ENCODE results near the gene TOX4.
A peak's percentile ranks its signal among the peaks of the same experiment; 100 is the strongest.

The TOX4 gene

DNA sequence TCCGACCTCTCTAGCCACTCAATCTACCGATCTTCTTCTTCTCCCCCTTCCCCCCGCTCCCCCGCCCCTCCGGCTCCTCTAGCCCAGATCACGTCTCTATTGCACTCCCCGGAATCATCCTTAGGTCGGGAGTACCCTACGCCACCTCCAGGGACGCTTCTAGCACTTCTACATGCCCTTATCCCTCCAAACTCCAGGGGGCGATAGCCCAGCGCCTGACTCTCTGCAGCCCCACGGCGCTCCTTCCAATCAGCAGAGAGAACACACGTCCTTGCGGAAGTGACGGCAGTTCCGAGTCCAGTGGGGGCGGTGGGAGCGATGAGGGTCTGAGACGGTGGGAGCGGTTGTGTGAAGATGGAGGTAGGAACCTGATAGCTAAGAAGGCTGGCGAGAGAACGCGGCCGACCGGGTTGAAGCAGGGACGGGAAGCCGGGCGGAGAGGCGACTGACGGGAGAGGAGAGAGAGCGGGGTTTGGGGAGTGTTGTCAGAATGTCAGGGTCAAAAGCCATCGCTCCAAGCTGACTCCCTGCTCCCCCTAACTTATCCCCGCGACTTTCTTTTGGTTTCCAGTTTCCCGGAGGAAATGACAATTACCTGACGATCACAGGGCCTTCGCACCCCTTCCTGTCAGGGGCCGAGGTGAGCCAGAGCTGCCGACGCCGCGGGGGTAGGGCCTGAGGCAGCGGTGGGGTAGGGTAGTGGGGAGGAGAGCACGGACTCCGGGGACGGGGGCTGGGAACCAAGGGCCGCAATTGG is at the start of gene TOX4, which contains the start of gene RAB2B:
TSS of gene TOX4 (plus strand) at position 271 of the 757 bp plus-strand sequence. CDS start at position 355, 84 bp downstream.
TSS of gene RAB2B (minus strand) at position 35 of the 757 bp plus-strand sequence. CDS start 87 bp downstream, outside the sequence.
- ATAC-seq (ENCODE audit: low read depth) = peak; percentile 95
- peak; percentile 98 for DNase-seq (ENCODE audit: low spot score)
- Histone ChIP-seq H3K27ac (ENCODE audit: poor library complexity, severe bottlenecking) (peak within 1 kb of the TSS; percentile 60), H3K27me3 (ENCODE audit: insufficient read depth, poor library complexity, severe bottlenecking) (no peaks in the 10 kb centered on the region), H3K36me3 (ENCODE audit: low read depth) (peaks cover 63% of the 10 kb centered on the region), H3K4me3 (ENCODE audit: severe bottlenecking) (peak within 1 kb of the TSS; percentile 84), H3K4me1 (ENCODE audit: insufficient read depth, poor library complexity, severe bottlenecking) (peaks cover 5% of the 10 kb centered on the region), H3K9me3 (ENCODE audit: severe bottlenecking) (no peaks in the 10 kb centered on the region)
- TF ChIP-seq, protein P1, sequence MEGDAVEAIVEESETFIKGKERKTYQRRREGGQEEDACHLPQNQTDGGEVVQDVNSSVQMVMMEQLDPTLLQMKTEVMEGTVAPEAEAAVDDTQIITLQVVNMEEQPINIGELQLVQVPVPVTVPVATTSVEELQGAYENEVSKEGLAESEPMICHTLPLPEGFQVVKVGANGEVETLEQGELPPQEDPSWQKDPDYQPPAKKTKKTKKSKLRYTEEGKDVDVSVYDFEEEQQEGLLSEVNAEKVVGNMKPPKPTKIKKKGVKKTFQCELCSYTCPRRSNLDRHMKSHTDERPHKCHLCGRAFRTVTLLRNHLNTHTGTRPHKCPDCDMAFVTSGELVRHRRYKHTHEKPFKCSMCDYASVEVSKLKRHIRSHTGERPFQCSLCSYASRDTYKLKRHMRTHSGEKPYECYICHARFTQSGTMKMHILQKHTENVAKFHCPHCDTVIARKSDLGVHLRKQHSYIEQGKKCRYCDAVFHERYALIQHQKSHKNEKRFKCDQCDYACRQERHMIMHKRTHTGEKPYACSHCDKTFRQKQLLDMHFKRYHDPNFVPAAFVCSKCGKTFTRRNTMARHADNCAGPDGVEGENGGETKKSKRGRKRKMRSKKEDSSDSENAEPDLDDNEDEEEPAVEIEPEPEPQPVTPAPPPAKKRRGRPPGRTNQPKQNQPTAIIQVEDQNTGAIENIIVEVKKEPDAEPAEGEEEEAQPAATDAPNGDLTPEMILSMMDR (IDR thresholded peaks at IDR 0.05; ENCODE audit: poor library complexity, severe bottlenecking) = peak; percentile 99

DNA sequence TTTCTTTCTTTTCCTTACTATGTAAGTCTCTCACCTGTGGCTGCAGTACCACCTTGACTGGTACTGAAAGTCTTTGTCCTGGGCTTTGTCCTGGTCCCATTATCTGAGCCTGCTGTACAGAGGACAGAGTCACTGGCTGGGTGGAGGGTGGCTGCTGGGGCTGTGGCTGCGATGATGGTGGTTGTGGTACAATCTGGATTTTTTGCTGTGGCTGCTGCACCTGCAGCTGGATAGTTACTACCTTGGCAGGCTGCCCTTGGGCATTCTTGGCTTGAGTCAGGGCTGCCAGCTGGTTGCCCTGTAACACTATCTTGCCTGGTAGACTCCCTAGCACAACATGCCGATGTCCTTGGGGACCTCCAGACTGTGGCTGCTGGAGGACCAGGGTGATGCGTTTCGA is 48.1 kb upstream of the TOX4 start:
- ATAC-seq (ENCODE audit: low read depth) = no peak
- peaks cover 89% of the 10 kb centered on the region for H3K36me3 ChIP-seq (ENCODE audit: low read depth)
- H3K4me1 ChIP-seq (ENCODE audit: insufficient read depth, poor library complexity, severe bottlenecking) = no peaks in the 10 kb centered on the region
- H3K27ac ChIP-seq (ENCODE audit: poor library complexity, severe bottlenecking) = no peak overlapping the region
- DNase-seq (ENCODE audit: low spot score) = no peak
- no peak overlapping the region for H3K4me3 ChIP-seq (ENCODE audit: severe bottlenecking)
- H3K9me3 ChIP-seq (ENCODE audit: severe bottlenecking) = no peaks in the 10 kb centered on the region
- TF ChIP-seq, protein P1 (IDR thresholded peaks at IDR 0.05; ENCODE audit: poor library complexity, severe bottlenecking) = no peak
- no peaks in the 10 kb centered on the region for H3K27me3 ChIP-seq (ENCODE audit: insufficient read depth, poor library complexity, severe bottlenecking)

DNA sequence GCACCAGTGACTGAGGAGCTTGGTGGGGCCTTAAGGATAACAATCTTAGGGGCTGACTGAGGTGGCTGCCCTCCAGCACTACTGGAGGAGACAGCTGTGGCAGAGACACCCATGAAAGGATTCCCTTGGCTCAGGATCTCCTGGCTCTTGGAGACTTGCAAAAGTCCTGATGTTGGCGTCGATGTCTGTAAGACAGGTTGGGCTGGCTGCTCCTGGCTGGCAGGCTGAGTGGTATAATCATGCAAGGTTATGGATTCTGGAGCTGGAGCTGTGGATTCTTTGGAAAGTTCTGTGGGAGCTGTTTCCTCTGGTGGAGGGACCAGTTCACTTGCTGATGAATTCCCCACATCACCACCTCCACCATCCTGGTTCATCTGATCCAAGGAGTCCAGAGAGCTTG is 45.9 kb upstream of the TOX4 start:
- ATAC-seq (ENCODE audit: low read depth) (no peak), DNase-seq (ENCODE audit: low spot score) (no peak)
- Histone ChIP-seq H3K4me1 (ENCODE audit: insufficient read depth, poor library complexity, severe bottlenecking) (peaks cover 8% of the 10 kb centered on the region), H3K27me3 (ENCODE audit: insufficient read depth, poor library complexity, severe bottlenecking) (no peaks in the 10 kb centered on the region), H3K9me3 (ENCODE audit: severe bottlenecking) (no peaks in the 10 kb centered on the region), H3K36me3 (ENCODE audit: low read depth) (peaks cover 87% of the 10 kb centered on the region), H3K27ac (ENCODE audit: poor library complexity, severe bottlenecking) (no peak overlapping the region), H3K4me3 (ENCODE audit: severe bottlenecking) (no peak overlapping the region)
- TF ChIP-seq, protein P1 (IDR thresholded peaks at IDR 0.05; ENCODE audit: poor library complexity, severe bottlenecking) = no peak

DNA sequence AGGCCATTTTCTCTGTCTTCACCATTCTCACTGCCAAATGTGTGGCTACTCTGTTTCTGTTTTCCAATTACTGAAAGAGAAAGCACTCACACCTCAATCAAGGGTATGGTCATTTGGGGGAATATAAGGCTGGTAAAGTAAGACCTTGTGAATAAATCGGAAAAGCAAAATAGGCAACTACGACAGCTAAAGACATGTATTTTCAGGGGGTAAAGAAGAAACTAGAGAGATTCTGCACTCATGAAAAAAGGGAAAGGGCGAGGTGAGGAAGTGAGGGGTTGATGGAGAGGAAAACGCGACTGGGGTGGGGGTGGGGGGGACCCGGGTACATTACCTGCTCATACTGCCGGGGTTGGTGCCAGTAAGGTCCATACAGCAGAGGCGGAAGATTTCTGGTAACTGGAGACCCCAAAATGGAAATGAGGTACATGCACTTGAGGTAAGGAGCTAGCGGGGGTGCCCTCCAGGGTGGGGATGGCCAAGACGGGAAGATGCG is 40.4 kb upstream of the TOX4 start:
- TF ChIP-seq, protein P1 (IDR thresholded peaks at IDR 0.05; ENCODE audit: poor library complexity, severe bottlenecking) = no peak
- ATAC-seq (ENCODE audit: low read depth) = no peak
- Histone ChIP-seq H3K4me1 (ENCODE audit: insufficient read depth, poor library complexity, severe bottlenecking) (peaks cover 15% of the 10 kb centered on the region), H3K36me3 (ENCODE audit: low read depth) (peaks cover 42% of the 10 kb centered on the region), H3K9me3 (ENCODE audit: severe bottlenecking) (no peaks in the 10 kb centered on the region), H3K27ac (ENCODE audit: poor library complexity, severe bottlenecking) (peak overlapping the region; percentile 64), H3K4me3 (ENCODE audit: severe bottlenecking) (peak overlapping the region; percentile 60), H3K27me3 (ENCODE audit: insufficient read depth, poor library complexity, severe bottlenecking) (no peaks in the 10 kb centered on the region)
- DNase-seq (ENCODE audit: low spot score) = no peak
